ENCODE results near the gene EOMES. TPM values are rescaled to one million over a fixed set of nuclear protein-coding genes. Genes with fewer than 3 reads are reported as not detected.

The EOMES gene
- total RNA-seq, 1 donor from 2014 or later, result 18.6 TPM

GRCh38 chr3:27685474-27685873 is 36.6 kb downstream of the EOMES start:
- intact Hi-C loops (cut with micrococcal nuclease), result no loop called here

- intact Hi-C loops (cut with micrococcal nuclease), result no loop called here
Observed at GRCh38 chr3:27684302-27684701, 37.8 kb downstream of the EOMES start.

- intact Hi-C loops (cut with micrococcal nuclease), result loop anchor here (1.0 to 2.0 kb wide), 9 partner anchors 22 to 547 kb away; partner anchors contain the start of genes NEK10 and SLC4A7
Observed at GRCh38 chr3:27681249-27681748, 40.8 kb downstream of the EOMES start.

GRCh38 chr3:27680517-27681246 is 41.4 kb downstream of the EOMES start:
- intact Hi-C loops (cut with micrococcal nuclease), result loop anchor here (1.0 to 2.0 kb wide), 9 partner anchors 21 to 546 kb away; partner anchors contain the start of genes NEK10 and SLC4A7

- intact Hi-C loops (cut with micrococcal nuclease), result loop anchor here (2.0 kb wide), 1 partner anchor 145 kb away; no protein-coding TSS in a partner anchor
Observed at GRCh38 chr3:27679691-27680090, 42.4 kb downstream of the EOMES start.

- intact Hi-C loops (cut with micrococcal nuclease), result no loop called here
Observed at GRCh38 chr3:27678234-27678633, 43.9 kb downstream of the EOMES start.

- intact Hi-C loops (cut with micrococcal nuclease), result no loop called here
Observed at GRCh38 chr3:27677565-27677964, 44.6 kb downstream of the EOMES start.

GRCh38 chr3:27675287-27675686 is 46.8 kb downstream of the EOMES start:
- intact Hi-C loops (cut with micrococcal nuclease), result no loop called here

- intact Hi-C loops (cut with micrococcal nuclease), result no loop called here
Observed at GRCh38 chr3:27673701-27674100, 48.4 kb downstream of the EOMES start.

- intact Hi-C loops (cut with micrococcal nuclease), result no loop called here
Observed at GRCh38 chr3:27671101-27671500, 51.0 kb downstream of the EOMES start.

- intact Hi-C loops (cut with micrococcal nuclease), result no loop called here
Observed at GRCh38 chr3:27670619-27671018, 51.5 kb downstream of the EOMES start.

- intact Hi-C loops (cut with micrococcal nuclease), result no loop called here
Observed at GRCh38 chr3:27669591-27669990, 52.5 kb downstream of the EOMES start.

GRCh38 chr3:27667751-27668150 is 54.4 kb downstream of the EOMES start:
- intact Hi-C loops (cut with micrococcal nuclease), result loop anchor here (2.0 kb wide), 2 partner anchors 37 to 183 kb away; partner anchors contain the start of gene SLC4A7

- intact Hi-C loops (cut with micrococcal nuclease), result loop anchor here (1.0 to 2.0 kb wide), 3 partner anchors 27 to 182 kb away; partner anchors contain the start of gene SLC4A7
Observed at GRCh38 chr3:27666708-27667107, 55.4 kb downstream of the EOMES start.

GRCh38 chr3:27666272-27666671 is 55.9 kb downstream of the EOMES start:
- intact Hi-C loops (cut with micrococcal nuclease), result loop anchor here (1.0 to 2.0 kb wide), 3 partner anchors 27 to 181 kb away; partner anchors contain the start of gene SLC4A7

Other genes with a start within 250 kb of the EOMES start
- 40.1 and 45.3 TPM in 2 replicates for gene SLC4A7, start 237.9 kb downstream of the EOMES start, total RNA-seq